Measurements from ENCODE around the gene ANAPC5. TPM values are rescaled to one million over a fixed set of nuclear protein-coding genes. Genes with fewer than 3 reads are reported as not detected.
A peak's percentile ranks its signal among the peaks of the same experiment; 100 is the strongest.
"Not testable (repeated sequence)": the region's sequence is repeated elsewhere in the genome, so short reads cannot be mapped to it uniquely, and the experiment has no call there.

Gene ANAPC5
- total RNA-seq, 2 donors from 2014 or later: 95.5 to 125 TPM

GRCh38 chr12:121333747-121334146 is 18.5 kb downstream of the ANAPC5 start:
- H3K36me3 Mint-ChIP-seq: peaks cover 5 to 12% of the 10 kb centered on the region in 2 donors
- no peaks in the 10 kb centered on the region for H3K9me3 Mint-ChIP-seq
- ATAC-seq (no peak), DNase-seq (ENCODE audit: low spot score in 2 of 2) (no peak)
- no peak overlapping the region for H3K27ac Mint-ChIP-seq

GRCh38 chr12:121331248-121331647 is 21.0 kb downstream of the ANAPC5 start:
- DNase-seq (ENCODE audit: low spot score in 2 of 2): no peak
- peaks cover 9 to 17% of the 10 kb centered on the region in 2 donors for H3K36me3 Mint-ChIP-seq
- H3K9me3 Mint-ChIP-seq: no peaks in the 10 kb centered on the region
- no peak for ATAC-seq
- H3K27ac Mint-ChIP-seq: no peak overlapping the region

GRCh38 chr12:121330692-121331091 is 21.5 kb downstream of the ANAPC5 start:
- Mint-ChIP-seq H3K36me3 (peaks cover 9 to 17% of the 10 kb centered on the region in 2 donors), H3K27ac (no peak overlapping the region), H3K9me3 (no peaks in the 10 kb centered on the region)
- ATAC-seq (no peak), DNase-seq (ENCODE audit: low spot score in 2 of 2) (no peak)

- no peak for ATAC-seq
- H3K9me3 Mint-ChIP-seq: no peaks in the 10 kb centered on the region
- H3K36me3 Mint-ChIP-seq: peaks cover 9 to 17% of the 10 kb centered on the region in 2 donors
- DNase-seq (ENCODE audit: low spot score in 2 of 2): no peak
- peak overlapping the region in 1 of 2 donors; percentile 66 for H3K27ac Mint-ChIP-seq
Observed at GRCh38 chr12:121330195-121330594, 22.0 kb downstream of the ANAPC5 start.

GRCh38 chr12:121328620-121329019 is 23.6 kb downstream of the ANAPC5 start:
- DNase-seq (ENCODE audit: low spot score in 2 of 2) (no peak), ATAC-seq (no peak)
- H3K36me3 Mint-ChIP-seq: peaks cover 6 to 12% of the 10 kb centered on the region in 2 donors
- H3K27ac Mint-ChIP-seq: no peak overlapping the region
- H3K9me3 Mint-ChIP-seq: no peaks in the 10 kb centered on the region

- H3K27ac Mint-ChIP-seq: peak overlapping the region; percentile 35 to 74
- peaks cover 4 to 11% of the 10 kb centered on the region in 2 donors for H3K36me3 Mint-ChIP-seq
- no peaks in the 10 kb centered on the region for H3K9me3 Mint-ChIP-seq
- no peak for ATAC-seq
- no peak for DNase-seq (ENCODE audit: low spot score in 2 of 2)
Observed at GRCh38 chr12:121326996-121327674, 25.1 kb downstream of the ANAPC5 start.

GRCh38 chr12:121325922-121326396 is 26.3 kb downstream of the ANAPC5 start:
- H3K36me3 Mint-ChIP-seq: peaks cover 4 to 11% of the 10 kb centered on the region in 2 donors
- no peaks in the 10 kb centered on the region for H3K9me3 Mint-ChIP-seq
- H3K27ac Mint-ChIP-seq: no peak overlapping the region
- DNase-seq (ENCODE audit: low spot score in 2 of 2) (no peak), ATAC-seq (no peak)

GRCh38 chr12:121323908-121324307 is 28.3 kb downstream of the ANAPC5 start:
- ATAC-seq (no peak), DNase-seq (ENCODE audit: low spot score in 2 of 2) (no peak)
- peak overlapping the region; percentile 7 to 56 for H3K27ac Mint-ChIP-seq
- peaks cover 4 to 5% of the 10 kb centered on the region in 2 donors for H3K36me3 Mint-ChIP-seq
- no peaks in the 10 kb centered on the region for H3K9me3 Mint-ChIP-seq

GRCh38 chr12:121318121-121318520 is 34.1 kb downstream of the ANAPC5 start:
- Mint-ChIP-seq H3K9me3 (no peaks in the 10 kb centered on the region), H3K36me3 (peaks cover 0 to 13% of the 10 kb centered on the region in 2 donors), H3K27ac (peak overlapping the region in 1 of 2 donors; percentile 73)
- ATAC-seq: no peak
- DNase-seq (ENCODE audit: low spot score in 2 of 2): no peak

GRCh38 chr12:121314431-121314830 is 37.8 kb downstream of the ANAPC5 start:
- DNase-seq (ENCODE audit: low spot score in 2 of 2) (no peak), ATAC-seq (no peak)
- Mint-ChIP-seq H3K27ac (peak overlapping the region in 1 of 2 donors; percentile 58), H3K9me3 (no peaks in the 10 kb centered on the region), H3K36me3 (peaks cover 0 to 22% of the 10 kb centered on the region in 2 donors)

- Mint-ChIP-seq H3K27ac (peak overlapping the region; percentile 26 to 93), H3K36me3 (peaks cover 5 to 20% of the 10 kb centered on the region in 2 donors)
- ATAC-seq; H3K9me3 Mint-ChIP-seq; DNase-seq (ENCODE audit: low spot score in 2 of 2): not testable (repeated sequence)
Observed at GRCh38 chr12:121310231-121310630, 42.0 kb downstream of the ANAPC5 start.

- not testable (repeated sequence) for H3K9me3 Mint-ChIP-seq; DNase-seq (ENCODE audit: low spot score in 2 of 2); ATAC-seq
- peaks cover 5 to 20% of the 10 kb centered on the region in 2 donors for H3K36me3 Mint-ChIP-seq
- H3K27ac Mint-ChIP-seq: peak overlapping the region in 1 of 2 donors; percentile 55
Observed at GRCh38 chr12:121307397-121307796, 44.8 kb downstream of the ANAPC5 start.

- Mint-ChIP-seq H3K9me3 (no peaks in the 10 kb centered on the region), H3K36me3 (peaks cover 5 to 11% of the 10 kb centered on the region in 2 donors), H3K27ac (peak overlapping the region in 1 of 2 donors; percentile 38)
- DNase-seq (ENCODE audit: low spot score in 2 of 2): no peak
- no peak for ATAC-seq
Observed at GRCh38 chr12:121304306-121304705, 47.9 kb downstream of the ANAPC5 start.

- Mint-ChIP-seq H3K9me3 (no peaks in the 10 kb centered on the region), H3K27ac (no peak overlapping the region), H3K36me3 (no peaks in the 10 kb centered on the region)
- ATAC-seq (no peak), DNase-seq (ENCODE audit: low spot score in 2 of 2) (no peak)
Observed at GRCh38 chr12:121301876-121302275, 50.3 kb downstream of the ANAPC5 start.

GRCh38 chr12:121300083-121300819 is 52.0 kb downstream of the ANAPC5 start:
- DNase-seq (ENCODE audit: low spot score in 2 of 2): no peak
- ATAC-seq: no peak
- peaks cover 0 to 6% of the 10 kb centered on the region in 2 donors for H3K36me3 Mint-ChIP-seq
- no peaks in the 10 kb centered on the region for H3K9me3 Mint-ChIP-seq
- no peak overlapping the region for H3K27ac Mint-ChIP-seq

GRCh38 chr12:121299662-121300061 is 52.5 kb downstream of the ANAPC5 start:
- H3K9me3 Mint-ChIP-seq: no peaks in the 10 kb centered on the region
- peaks cover 0 to 6% of the 10 kb centered on the region in 2 donors for H3K36me3 Mint-ChIP-seq
- ATAC-seq: no peak
- no peak for DNase-seq (ENCODE audit: low spot score in 2 of 2)
- no peak overlapping the region for H3K27ac Mint-ChIP-seq

GRCh38 chr12:121298411-121298810 is 53.8 kb downstream of the ANAPC5 start:
- not testable (repeated sequence) for H3K9me3 Mint-ChIP-seq; DNase-seq (ENCODE audit: low spot score in 2 of 2); H3K36me3 Mint-ChIP-seq; ATAC-seq
- H3K27ac Mint-ChIP-seq: peak overlapping the region in 1 of 2 donors; percentile 75

Data from activated naive CD4-positive, alpha-beta T cell treated with anti-CD3 and anti-CD28 coated beads, Interleukin-2, amount 50 U/mL, for 72 hours (primary cell).